ENCODE measurements around the gene INTS15. TPM values are rescaled to one million over a fixed set of nuclear protein-coding genes. Genes with fewer than 3 reads are reported as not detected.
"Not testable (repeated sequence)": the region's sequence is repeated elsewhere in the genome, so short reads cannot be mapped to it uniquely, and the experiment has no call there.

INTS15 gene
- total RNA-seq, 1 experiment from 2014 or later, result 15.6 TPM

GRCh38 chr7:6616854-6617643 lies 27.2 kb downstream of the INTS15 start:
- Histone ChIP-seq H3K4me1 (replicated peaks) (peaks cover 3% of the 10 kb centered on the region; the same call in 1 of the 2 replicates), H3K9me3 (replicated peaks) (no peaks in the 10 kb centered on the region), H3K27me3 (replicated peaks) (peaks cover 57% of the 10 kb centered on the region), H3K4me3 (no peak overlapping the region), H3K27ac (no peak overlapping the region), H3K36me3 (no peaks in the 10 kb centered on the region)
- DNase-seq (ENCODE audit: low read depth in 1 of 2, low spot score in 2 of 2), result no peak

DNA sequence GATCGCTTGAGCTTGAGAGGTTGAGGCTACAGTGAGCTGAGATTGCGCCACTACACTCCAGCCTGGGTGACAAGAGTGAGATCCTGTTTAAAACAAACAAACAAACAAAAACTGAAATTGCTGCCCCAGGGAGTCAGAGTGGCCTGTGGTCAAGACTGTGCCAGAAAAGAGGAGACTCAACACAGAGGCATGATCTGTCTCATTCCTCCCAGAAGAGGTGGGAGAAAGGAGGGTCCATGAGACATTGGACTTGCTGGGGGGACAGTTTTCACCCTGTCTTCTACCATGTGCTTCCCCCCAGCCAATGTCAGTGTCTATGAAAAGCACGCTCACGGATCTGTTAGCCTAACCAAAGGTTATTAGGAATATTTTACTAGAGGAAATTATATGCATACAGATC lies 28.8 kb downstream of the INTS15 start:
- Histone ChIP-seq H3K4me3 (no peak overlapping the region), H3K4me1 (replicated peaks) (peaks cover 3% of the 10 kb centered on the region; the same call in 1 of the 2 replicates), H3K36me3 (no peaks in the 10 kb centered on the region), H3K9me3 (replicated peaks) (no peaks in the 10 kb centered on the region), H3K27me3 (replicated peaks) (peaks cover 54% of the 10 kb centered on the region), H3K27ac (no peak overlapping the region)
- DNase-seq (ENCODE audit: low read depth in 1 of 2, low spot score in 2 of 2), result no peak

DNA sequence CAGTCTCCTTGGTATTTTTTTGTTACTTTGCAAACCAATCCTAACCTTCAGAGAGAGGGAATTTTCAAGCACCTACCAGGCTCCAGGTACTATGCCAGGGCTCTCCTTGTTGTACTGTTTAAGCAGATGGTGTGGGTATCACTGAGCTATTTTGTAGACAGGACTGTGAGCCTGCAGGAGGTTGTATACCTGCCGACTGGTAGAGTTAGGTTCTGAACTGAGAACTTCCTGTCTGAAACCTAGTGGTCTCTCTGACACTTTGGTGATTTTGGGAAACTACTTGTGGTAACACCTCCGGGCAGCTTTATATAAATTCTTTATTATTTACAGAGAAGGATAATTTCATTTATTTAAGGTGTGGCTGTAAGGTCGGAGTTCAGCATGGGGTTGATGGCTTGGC lies 30.1 kb downstream of the INTS15 start:
- Histone ChIP-seq H3K36me3 (no peaks in the 10 kb centered on the region), H3K27ac (no peak overlapping the region), H3K27me3 (replicated peaks) (peaks cover 40% of the 10 kb centered on the region), H3K9me3 (replicated peaks) (no peaks in the 10 kb centered on the region), H3K4me1 (replicated peaks) (peaks cover 3% of the 10 kb centered on the region; the same call in 1 of the 2 replicates), H3K4me3 (no peak overlapping the region)
- no peak for DNase-seq (ENCODE audit: low read depth in 1 of 2, low spot score in 2 of 2)

GRCh38 chr7:6621195-6622133 lies 31.6 kb downstream of the INTS15 start:
- Histone ChIP-seq H3K4me3 (no peak overlapping the region), H3K27ac (no peak overlapping the region), H3K27me3 (replicated peaks) (peaks cover 29% of the 10 kb centered on the region), H3K9me3 (replicated peaks) (no peaks in the 10 kb centered on the region), H3K36me3 (no peaks in the 10 kb centered on the region), H3K4me1 (replicated peaks) (no peaks in the 10 kb centered on the region)
- DNase-seq (ENCODE audit: low read depth in 1 of 2, low spot score in 2 of 2), result no peak

DNA sequence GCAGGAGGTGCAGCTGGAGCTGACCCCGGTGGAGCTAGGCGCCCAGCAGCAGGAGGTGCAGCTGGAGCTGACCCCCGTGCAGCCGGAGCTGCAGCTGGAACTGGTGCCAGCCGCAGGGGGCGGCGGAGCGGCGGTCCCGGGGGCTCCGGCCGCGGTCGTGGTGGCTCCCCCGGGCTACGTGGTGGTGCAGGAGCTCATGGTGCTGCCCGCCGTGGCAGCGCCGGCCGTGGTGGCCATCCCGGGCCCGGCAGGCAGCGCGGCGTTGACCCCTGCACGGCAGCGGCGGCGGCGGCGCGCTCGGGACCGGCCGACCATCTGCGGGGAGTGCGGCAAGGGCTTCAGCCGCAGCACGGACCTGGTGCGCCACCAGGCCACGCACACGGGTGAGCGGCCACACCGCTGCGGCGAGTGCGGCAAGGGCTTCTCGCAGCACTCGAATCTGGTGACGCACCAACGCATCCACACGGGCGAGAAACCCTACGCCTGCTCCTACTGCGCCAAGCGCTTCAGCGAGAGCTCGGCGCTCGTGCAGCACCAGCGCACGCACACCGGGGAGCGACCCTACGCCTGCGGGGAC lies 32.4 kb downstream of the INTS15 start:
- Histone ChIP-seq H3K27ac (no peak overlapping the region), H3K4me1 (replicated peaks) (no peaks in the 10 kb centered on the region), H3K4me3 (no peak overlapping the region), H3K9me3 (replicated peaks) (no peaks in the 10 kb centered on the region), H3K36me3 (no peaks in the 10 kb centered on the region), H3K27me3 (replicated peaks) (peaks cover 24% of the 10 kb centered on the region)
- no peak for DNase-seq (ENCODE audit: low read depth in 1 of 2, low spot score in 2 of 2)

- Histone ChIP-seq H3K4me1 (replicated peaks) (no peaks in the 10 kb centered on the region), H3K9me3 (replicated peaks) (no peaks in the 10 kb centered on the region), H3K27ac (no peak overlapping the region), H3K4me3 (no peak overlapping the region), H3K36me3 (no peaks in the 10 kb centered on the region), H3K27me3 (replicated peaks) (peaks cover 9% of the 10 kb centered on the region; the same call in 1 of the 2 replicates)
- no peak for DNase-seq (ENCODE audit: low read depth in 1 of 2, low spot score in 2 of 2)
Measured at GRCh38 chr7:6623589-6624245, 33.9 kb downstream of the INTS15 start.

GRCh38 chr7:6624246-6624611 lies 34.4 kb downstream of the INTS15 start:
- Histone ChIP-seq H3K9me3 (replicated peaks) (no peaks in the 10 kb centered on the region), H3K4me1 (replicated peaks) (no peaks in the 10 kb centered on the region), H3K4me3 (no peak overlapping the region), H3K27me3 (replicated peaks) (peaks cover 8% of the 10 kb centered on the region; the same call in 1 of the 2 replicates), H3K36me3 (no peaks in the 10 kb centered on the region), H3K27ac (no peak overlapping the region)
- DNase-seq (ENCODE audit: low read depth in 1 of 2, low spot score in 2 of 2), result no peak

DNA sequence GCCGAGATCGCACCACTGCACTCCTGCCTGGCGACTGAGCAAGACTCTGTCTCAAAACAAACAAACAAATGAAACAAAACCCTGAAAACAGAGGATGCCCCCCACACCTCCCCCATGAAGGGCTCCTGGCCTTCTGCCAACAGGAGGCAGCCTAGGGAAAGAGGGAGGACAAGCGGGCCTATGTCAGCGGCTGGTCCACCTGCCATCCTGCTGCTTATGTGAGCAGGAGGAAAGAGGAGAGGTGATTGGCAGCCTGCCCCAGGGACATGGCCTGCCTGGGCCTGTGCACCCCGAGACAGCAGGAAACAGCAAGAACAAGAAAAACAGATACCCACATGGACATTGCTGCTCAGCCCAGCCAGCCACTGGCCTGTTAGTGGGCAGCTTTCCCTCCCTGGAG lies 38.2 kb downstream of the INTS15 start:
- no peaks in the 10 kb centered on the region for H3K36me3 ChIP-seq
- no peaks in the 10 kb centered on the region for H3K27me3 ChIP-seq (replicated peaks)
- H3K27ac ChIP-seq, result no peak overlapping the region
- no peak overlapping the region for H3K4me3 ChIP-seq
- DNase-seq (ENCODE audit: low read depth in 1 of 2, low spot score in 2 of 2), result no peak
- no peaks in the 10 kb centered on the region for H3K4me1 ChIP-seq (replicated peaks)
- H3K9me3 ChIP-seq (replicated peaks), result no peaks in the 10 kb centered on the region

- H3K36me3 ChIP-seq, result no peaks in the 10 kb centered on the region
- no peaks in the 10 kb centered on the region for H3K9me3 ChIP-seq (replicated peaks)
- H3K4me1 ChIP-seq (replicated peaks), result no peaks in the 10 kb centered on the region
- H3K27ac ChIP-seq, result no peak overlapping the region
- no peaks in the 10 kb centered on the region for H3K27me3 ChIP-seq (replicated peaks)
- no peak overlapping the region for H3K4me3 ChIP-seq
- DNase-seq (ENCODE audit: low read depth in 1 of 2, low spot score in 2 of 2), result no peak
Measured at GRCh38 chr7:6630007-6630849, 40.4 kb downstream of the INTS15 start.

GRCh38 chr7:6631605-6632004 lies 41.8 kb downstream of the INTS15 start:
- DNase-seq (ENCODE audit: low read depth in 1 of 2, low spot score in 2 of 2), result no peak
- Histone ChIP-seq H3K27me3 (replicated peaks) (no peaks in the 10 kb centered on the region), H3K27ac (no peak overlapping the region), H3K36me3 (no peaks in the 10 kb centered on the region), H3K4me3 (no peak overlapping the region), H3K9me3 (replicated peaks) (no peaks in the 10 kb centered on the region), H3K4me1 (replicated peaks) (peaks cover 5% of the 10 kb centered on the region)

- Histone ChIP-seq H3K27ac (no peak overlapping the region), H3K9me3 (replicated peaks) (0 out of 2 replicates have a peak, but pooled peaks cover 2% of the 10 kb centered on the region), H3K36me3 (peaks cover 7% of the 10 kb centered on the region), H3K4me1 (replicated peaks) (peaks cover 20% of the 10 kb centered on the region), H3K4me3 (no peak overlapping the region), H3K27me3 (replicated peaks) (no peaks in the 10 kb centered on the region)
- no peak for DNase-seq (ENCODE audit: low read depth in 1 of 2, low spot score in 2 of 2)
Measured at GRCh38 chr7:6634021-6634420, 44.2 kb downstream of the INTS15 start.

DNA sequence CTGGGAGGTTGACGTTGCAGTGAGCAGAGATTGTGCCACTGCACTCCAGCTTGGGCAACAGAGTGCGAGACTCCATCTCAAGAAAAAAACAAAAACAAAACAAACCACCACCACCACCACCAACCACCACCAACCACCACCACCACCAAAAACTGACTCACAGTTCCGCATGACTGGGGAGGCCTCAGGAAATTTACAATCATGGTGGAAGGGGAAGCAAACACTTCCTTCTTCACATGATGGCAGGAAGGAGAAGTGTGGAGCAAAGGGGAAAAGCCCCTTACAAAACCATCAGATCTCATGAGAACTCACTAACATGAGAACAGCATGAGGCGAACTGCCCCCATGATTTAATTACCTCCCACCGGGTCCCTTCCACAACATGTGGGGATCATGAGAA lies 45.1 kb downstream of the INTS15 start:
- not testable (repeated sequence) for H3K4me3 ChIP-seq; H3K27ac ChIP-seq; DNase-seq (ENCODE audit: low read depth in 1 of 2, low spot score in 2 of 2); H3K9me3 ChIP-seq (replicated peaks); H3K27me3 ChIP-seq (replicated peaks)
- peaks cover 15% of the 10 kb centered on the region for H3K36me3 ChIP-seq
- peaks cover 20% of the 10 kb centered on the region for H3K4me1 ChIP-seq (replicated peaks)

Measured in SJSA1 (cell line).